ENCODE measurements around the gene TM4SF20.

The TM4SF20 gene

GRCh38 chr2:227412877-227413276 lies 33.8 kb upstream of the TM4SF20 start:
- H3K9me3 ChIP-seq (ENCODE audit: insufficient read depth, low read depth, low read length), result no peaks in the 10 kb centered on the region
- H2AK5ac ChIP-seq (ENCODE audit: low read length), result no peak overlapping the region
- H3K23ac ChIP-seq (ENCODE audit: low read length), result no peak overlapping the region
- H3K18ac ChIP-seq (ENCODE audit: low read length), result no peak overlapping the region
- DNase-seq, result no peak
- H3K79me1 ChIP-seq (ENCODE audit: low read length), result no peaks in the 10 kb centered on the region
- H3K4me2 ChIP-seq (ENCODE audit: low read length), result no peak overlapping the region
- H2AFZ ChIP-seq (ENCODE audit: insufficient read depth, low read length, poor library complexity), result no peak overlapping the region
- H3K14ac ChIP-seq (ENCODE audit: low read length), result no peak overlapping the region
- H3K27me3 ChIP-seq (ENCODE audit: insufficient read depth, low read length), result no peaks in the 10 kb centered on the region
- H4K8ac ChIP-seq (ENCODE audit: low read depth, low read length), result no peak overlapping the region
- H3K36me3 ChIP-seq (ENCODE audit: control insufficient read depth in 1 of 2, insufficient read depth in 2 of 2, low read length in 2 of 2), result no peaks in the 10 kb centered on the region
- no peak overlapping the region for H2BK12ac ChIP-seq (ENCODE audit: low read length)
- WGBS (ENCODE audit: extremely low coverage, insufficient coverage, insufficient read length), result no CpG with 5 or more reads among the region's 5 CpGs
- no peak overlapping the region for H3K27ac ChIP-seq (ENCODE audit: low read depth, low read length)
- H4K91ac ChIP-seq (ENCODE audit: low read depth, low read length), result no peak overlapping the region
- H4K12ac ChIP-seq (ENCODE audit: low read depth, low read length), result no peak overlapping the region
- H2BK5ac ChIP-seq (ENCODE audit: low read depth, low read length, poor library complexity), result no peak overlapping the region
- H3K4ac ChIP-seq (ENCODE audit: low read depth, low read length), result no peak overlapping the region
- H3K4me1 ChIP-seq (ENCODE audit: control insufficient read depth in 1 of 2, insufficient read depth in 2 of 2, low read length in 2 of 2), result peaks cover under 1 to 1% of the 10 kb centered on the region in 2 experiments
- H3K4me3 ChIP-seq (ENCODE audit: low read depth, low read length), result no peak overlapping the region
- H2BK120ac ChIP-seq (ENCODE audit: insufficient read depth, low read length, poor library complexity), result no peak overlapping the region
- H3K9ac ChIP-seq (ENCODE audit: low read length), result no peak overlapping the region
- no peaks in the 10 kb centered on the region for H3K79me2 ChIP-seq (ENCODE audit: control insufficient read depth, insufficient read depth, low read length, poor library complexity)

GRCh38 chr2:227411990-227412350 lies 32.9 kb upstream of the TM4SF20 start:
- Histone ChIP-seq H3K9me3 (ENCODE audit: insufficient read depth, low read depth, low read length) (no peaks in the 10 kb centered on the region), H3K23ac (ENCODE audit: low read length) (no peak overlapping the region), H2BK12ac (ENCODE audit: low read length) (no peak overlapping the region), H3K36me3 (ENCODE audit: control insufficient read depth in 1 of 2, insufficient read depth in 2 of 2, low read length in 2 of 2) (no peaks in the 10 kb centered on the region), H3K27me3 (ENCODE audit: insufficient read depth, low read length) (no peaks in the 10 kb centered on the region), H3K4me2 (ENCODE audit: low read length) (no peak overlapping the region), H3K18ac (ENCODE audit: low read length) (no peak overlapping the region), H2BK120ac (ENCODE audit: insufficient read depth, low read length, poor library complexity) (no peak overlapping the region), H3K4ac (ENCODE audit: low read depth, low read length) (no peak overlapping the region), H3K27ac (ENCODE audit: low read depth, low read length) (no peak overlapping the region), H2BK5ac (ENCODE audit: low read depth, low read length, poor library complexity) (no peak overlapping the region), H4K12ac (ENCODE audit: low read depth, low read length) (no peak overlapping the region), H4K91ac (ENCODE audit: low read depth, low read length) (no peak overlapping the region), H3K9ac (ENCODE audit: low read length) (no peak overlapping the region), H4K8ac (ENCODE audit: low read depth, low read length) (no peak overlapping the region), H3K14ac (ENCODE audit: low read length) (no peak overlapping the region), H2AFZ (ENCODE audit: insufficient read depth, low read length, poor library complexity) (no peak overlapping the region), H3K79me2 (ENCODE audit: control insufficient read depth, insufficient read depth, low read length, poor library complexity) (no peaks in the 10 kb centered on the region), H2AK5ac (ENCODE audit: low read length) (no peak overlapping the region), H3K4me3 (ENCODE audit: low read depth, low read length) (no peak overlapping the region), H3K79me1 (ENCODE audit: low read length) (no peaks in the 10 kb centered on the region), H3K4me1 (ENCODE audit: control insufficient read depth in 1 of 2, insufficient read depth in 2 of 2, low read length in 2 of 2) (peaks cover 6 to 8% of the 10 kb centered on the region in 2 experiments)
- no peak for DNase-seq
- no CpG with 5 or more reads among the region's 3 CpGs for WGBS (ENCODE audit: extremely low coverage, insufficient coverage, insufficient read length)

GRCh38 chr2:227411320-227411989 lies 32.3 kb upstream of the TM4SF20 start:
- no peak overlapping the region for H4K8ac ChIP-seq (ENCODE audit: low read depth, low read length)
- H2BK12ac ChIP-seq (ENCODE audit: low read length), result no peak overlapping the region
- no CpG with 5 or more reads among the region's 9 CpGs for WGBS (ENCODE audit: extremely low coverage, insufficient coverage, insufficient read length)

GRCh38 chr2:227410191-227410590 lies 31.1 kb upstream of the TM4SF20 start:
- Histone ChIP-seq H3K27ac (ENCODE audit: low read depth, low read length) (no peak overlapping the region), H3K27me3 (ENCODE audit: insufficient read depth, low read length) (no peaks in the 10 kb centered on the region), H3K4ac (ENCODE audit: low read depth, low read length) (no peak overlapping the region), H3K4me3 (ENCODE audit: low read depth, low read length) (no peak overlapping the region), H2BK120ac (ENCODE audit: insufficient read depth, low read length, poor library complexity) (no peak overlapping the region), H3K23ac (ENCODE audit: low read length) (no peak overlapping the region), H3K4me2 (ENCODE audit: low read length) (no peak overlapping the region), H3K14ac (ENCODE audit: low read length) (no peak overlapping the region), H2AK5ac (ENCODE audit: low read length) (no peak overlapping the region), H3K9me3 (ENCODE audit: insufficient read depth, low read depth, low read length) (no peaks in the 10 kb centered on the region), H2AFZ (ENCODE audit: insufficient read depth, low read length, poor library complexity) (no peak overlapping the region), H4K8ac (ENCODE audit: low read depth, low read length) (no peak overlapping the region), H2BK5ac (ENCODE audit: low read depth, low read length, poor library complexity) (no peak overlapping the region), H3K79me2 (ENCODE audit: control insufficient read depth, insufficient read depth, low read length, poor library complexity) (no peaks in the 10 kb centered on the region), H2BK12ac (ENCODE audit: low read length) (no peak overlapping the region), H3K4me1 (ENCODE audit: control insufficient read depth in 1 of 2, insufficient read depth in 2 of 2, low read length in 2 of 2) (peaks cover 8 to 11% of the 10 kb centered on the region in 2 experiments), H4K12ac (ENCODE audit: low read depth, low read length) (no peak overlapping the region), H3K9ac (ENCODE audit: low read length) (no peak overlapping the region), H4K91ac (ENCODE audit: low read depth, low read length) (no peak overlapping the region), H3K18ac (ENCODE audit: low read length) (no peak overlapping the region), H3K36me3 (ENCODE audit: control insufficient read depth in 1 of 2, insufficient read depth in 2 of 2, low read length in 2 of 2) (no peaks in the 10 kb centered on the region), H3K79me1 (ENCODE audit: low read length) (no peaks in the 10 kb centered on the region)
- no peak for DNase-seq
- WGBS (ENCODE audit: extremely low coverage, insufficient coverage, insufficient read length), result no CpG with 5 or more reads among the region's 3 CpGs

More at GRCh38 chr2:227411320-227411989, 32.3 kb upstream of the TM4SF20 start:
- Histone ChIP-seq H3K79me1 (ENCODE audit: low read length) (no peaks in the 10 kb centered on the region), H2BK120ac (ENCODE audit: insufficient read depth, low read length, poor library complexity) (no peak overlapping the region), H3K23ac (ENCODE audit: low read length) (no peak overlapping the region), H4K12ac (ENCODE audit: low read depth, low read length) (no peak overlapping the region), H2AK5ac (ENCODE audit: low read length) (no peak overlapping the region), H3K4me1 (ENCODE audit: control insufficient read depth in 1 of 2, insufficient read depth in 2 of 2, low read length in 2 of 2) (peaks cover 8% of the 10 kb centered on the region in 2 experiments), H3K36me3 (ENCODE audit: control insufficient read depth in 1 of 2, insufficient read depth in 2 of 2, low read length in 2 of 2) (no peaks in the 10 kb centered on the region), H3K4me2 (ENCODE audit: low read length) (no peak overlapping the region), H4K91ac (ENCODE audit: low read depth, low read length) (no peak overlapping the region), H3K27me3 (ENCODE audit: insufficient read depth, low read length) (no peaks in the 10 kb centered on the region), H3K4ac (ENCODE audit: low read depth, low read length) (no peak overlapping the region), H3K79me2 (ENCODE audit: control insufficient read depth, insufficient read depth, low read length, poor library complexity) (no peaks in the 10 kb centered on the region), H3K18ac (ENCODE audit: low read length) (no peak overlapping the region), H3K9me3 (ENCODE audit: insufficient read depth, low read depth, low read length) (no peaks in the 10 kb centered on the region), H3K4me3 (ENCODE audit: low read depth, low read length) (no peak overlapping the region), H3K9ac (ENCODE audit: low read length) (no peak overlapping the region), H2BK5ac (ENCODE audit: low read depth, low read length, poor library complexity) (no peak overlapping the region), H3K14ac (ENCODE audit: low read length) (no peak overlapping the region), H2AFZ (ENCODE audit: insufficient read depth, low read length, poor library complexity) (no peak overlapping the region), H3K27ac (ENCODE audit: low read depth, low read length) (no peak overlapping the region)
- DNase-seq, result no peak
